Panc1 (cell line): ENCODE data around the gene FHIT.

ENCODE experiments used
- POLR2AphosphoS5 ChIP-seq: IDR thresholded peaks from 2 replicates; pipeline ENCODE4 v1.6.1; 2012; ENCODE audit warnings: mild to moderate bottlenecking, low read depth, low read length, moderate library complexity
- SIN3A ChIP-seq: IDR thresholded peaks from 2 replicates; pipeline ENCODE4 v1.6.1; 2012; ENCODE audit warnings: low read depth, mild to moderate bottlenecking, low read length, moderate library complexity, borderline replicate concordance; ENCODE audit not compliant: insufficient read depth
- TF ChIP-seq, protein P1 (sequence below): fragments of 450-650 bp; IDR thresholded peaks from 2 replicates; pipeline ENCODE4 v1.5.1; 2017; ENCODE audit warnings: mild to moderate bottlenecking

DNA sequence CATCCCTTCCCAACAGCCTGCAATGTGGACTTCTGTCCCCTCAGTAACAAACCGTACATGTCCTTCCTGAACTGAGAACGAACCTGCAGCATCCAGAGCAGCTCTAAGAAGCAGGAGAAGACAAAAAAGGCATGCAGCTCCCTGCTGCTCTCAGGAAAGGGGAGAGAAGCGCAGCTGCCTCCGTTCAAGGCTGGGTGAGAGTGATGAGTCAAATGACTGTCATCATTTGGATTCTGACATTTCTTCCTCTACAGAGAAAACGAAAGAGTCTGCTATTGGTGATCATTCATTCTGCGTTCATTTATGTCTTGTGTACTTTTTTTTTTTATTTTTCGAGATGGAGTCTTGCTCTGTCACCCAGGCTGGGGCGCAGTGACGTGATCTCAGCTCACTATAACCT lies 677.8 kb downstream of the FHIT start:
- TF ChIP-seq, protein P1, sequence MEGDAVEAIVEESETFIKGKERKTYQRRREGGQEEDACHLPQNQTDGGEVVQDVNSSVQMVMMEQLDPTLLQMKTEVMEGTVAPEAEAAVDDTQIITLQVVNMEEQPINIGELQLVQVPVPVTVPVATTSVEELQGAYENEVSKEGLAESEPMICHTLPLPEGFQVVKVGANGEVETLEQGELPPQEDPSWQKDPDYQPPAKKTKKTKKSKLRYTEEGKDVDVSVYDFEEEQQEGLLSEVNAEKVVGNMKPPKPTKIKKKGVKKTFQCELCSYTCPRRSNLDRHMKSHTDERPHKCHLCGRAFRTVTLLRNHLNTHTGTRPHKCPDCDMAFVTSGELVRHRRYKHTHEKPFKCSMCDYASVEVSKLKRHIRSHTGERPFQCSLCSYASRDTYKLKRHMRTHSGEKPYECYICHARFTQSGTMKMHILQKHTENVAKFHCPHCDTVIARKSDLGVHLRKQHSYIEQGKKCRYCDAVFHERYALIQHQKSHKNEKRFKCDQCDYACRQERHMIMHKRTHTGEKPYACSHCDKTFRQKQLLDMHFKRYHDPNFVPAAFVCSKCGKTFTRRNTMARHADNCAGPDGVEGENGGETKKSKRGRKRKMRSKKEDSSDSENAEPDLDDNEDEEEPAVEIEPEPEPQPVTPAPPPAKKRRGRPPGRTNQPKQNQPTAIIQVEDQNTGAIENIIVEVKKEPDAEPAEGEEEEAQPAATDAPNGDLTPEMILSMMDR: no peak
- TF ChIP-seq POLR2AphosphoS5: no peak
- no peak for TF ChIP-seq SIN3A
